Adipose tissue (tissue), 3 donors: ENCODE measurements around the gene ZDHHC24. TPM values are rescaled to one million over a fixed set of nuclear protein-coding genes. Genes with fewer than 3 reads are reported as not detected.

ENCODE experiments used
- H3K27ac ChIP-seq: one replicate; pipeline ENCODE4 v1.5.1; 2013; ENCODE audit warnings: low read depth, low read length
- WGBS, 3 donors: extraction: QIAGEN DNeasy Blood & Tissue Kit; methylation state at CpG; one replicate each; pipeline ENCODE4 v1.1.7; 2013; 5-methylcytosine and 5-hydroxymethylcytosine counted together
- polyA plus RNA-seq, 3 donors: library from polyadenylated mRNA; stranded (reverse); fragments of 200-250 nt; gene quantifications; one replicate each; pipeline ENCODE4 v1.2.3, GENCODE V29; 2013
- donor health status: healthy with polysubstance abuse.
- donor health status: Bipolar disorder and iron deficiency.
- donor health status: healthy.

Gene ZDHHC24
- polyA plus RNA-seq, 3 donors = 8.2 to 12.2 (median 10.8) TPM

DNA sequence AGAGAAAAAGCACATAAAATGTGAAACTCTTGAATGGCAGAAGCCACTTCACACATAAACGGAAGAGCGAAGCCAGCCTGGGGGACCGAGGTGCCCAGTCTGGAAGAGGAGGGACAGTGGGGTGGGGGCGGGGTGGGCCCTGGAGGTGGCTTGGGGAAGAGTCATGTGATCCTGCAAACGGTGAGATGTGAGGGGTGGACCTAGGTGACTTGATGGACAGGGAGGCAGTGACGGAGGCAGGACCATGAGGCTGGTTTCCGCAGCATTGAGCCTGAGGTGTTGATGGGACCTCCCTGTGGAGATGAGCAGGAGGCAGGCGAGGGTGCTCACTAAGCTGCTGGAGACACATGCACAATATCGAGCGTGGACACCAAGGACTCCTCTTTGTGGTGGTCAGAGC, 16.8 kb downstream of the ZDHHC24 start:
- no peak overlapping the region for H3K27ac ChIP-seq
- 78 to 84% (median 80%) methylated on average over 10 of the region's 10 CpGs for WGBS, 3 donors

DNA sequence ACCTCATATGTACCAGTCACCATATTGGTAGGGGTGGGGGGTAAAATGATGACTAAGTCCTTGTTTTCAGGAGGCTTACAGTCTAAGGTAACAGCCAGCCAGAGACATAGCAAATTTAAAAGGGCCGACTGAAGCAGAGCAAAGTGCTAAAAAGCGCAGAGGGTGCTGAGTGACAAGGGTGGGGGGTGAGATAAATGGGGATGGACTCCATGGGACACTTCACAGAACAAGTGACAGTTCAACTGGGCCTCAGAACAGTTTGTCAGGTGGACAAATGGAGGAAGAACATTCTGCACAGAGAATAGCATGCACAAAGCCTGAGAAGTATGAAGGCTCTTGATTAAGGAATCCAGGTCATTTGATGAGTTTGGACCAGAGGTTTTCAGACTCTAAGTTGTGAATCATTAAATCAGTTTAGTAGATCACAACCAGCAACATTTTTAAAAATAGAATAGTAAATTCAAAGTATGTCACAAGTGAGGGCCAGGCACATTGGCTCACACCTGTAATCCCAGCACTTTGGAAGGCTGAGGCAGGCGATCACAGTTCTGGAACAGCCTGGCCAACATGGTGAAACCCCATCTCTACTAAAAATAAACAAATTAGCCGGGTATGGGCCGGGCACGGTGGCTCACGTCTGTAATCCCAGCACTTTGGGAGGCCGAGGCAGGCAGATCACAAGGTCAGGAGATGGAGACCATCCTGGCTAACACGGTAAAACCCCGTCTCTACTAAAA, 21.4 kb downstream of the ZDHHC24 start:
- no peak overlapping the region for H3K27ac ChIP-seq
- WGBS, 3 donors = 85 to 94% (median 91%) methylated on average over 9 to 10 of the region's 10 CpGs

DNA sequence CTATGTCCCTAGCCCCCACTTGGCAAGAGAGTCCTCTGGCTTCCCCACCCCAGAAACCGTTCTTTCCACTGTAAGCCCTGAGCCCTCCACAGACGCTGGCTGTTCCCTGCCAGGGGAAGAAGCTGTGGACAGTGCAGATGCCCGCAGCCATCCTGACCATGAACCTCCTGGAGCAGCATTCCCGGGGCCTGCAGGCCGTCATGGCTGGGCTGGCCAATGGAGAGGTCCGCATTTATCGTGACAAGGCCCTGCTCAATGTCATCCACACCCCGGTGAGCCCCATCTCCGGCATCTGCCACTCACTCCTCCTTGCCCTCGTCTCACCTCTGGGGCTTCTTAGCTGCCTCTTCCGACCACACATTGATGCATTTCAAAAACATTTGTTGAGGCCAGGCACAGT, 22.2 kb downstream of the ZDHHC24 start:
- WGBS, 3 donors = 89 to 93% (median 92%) methylated on average over 11 of the region's 11 CpGs
- no peak overlapping the region for H3K27ac ChIP-seq

DNA sequence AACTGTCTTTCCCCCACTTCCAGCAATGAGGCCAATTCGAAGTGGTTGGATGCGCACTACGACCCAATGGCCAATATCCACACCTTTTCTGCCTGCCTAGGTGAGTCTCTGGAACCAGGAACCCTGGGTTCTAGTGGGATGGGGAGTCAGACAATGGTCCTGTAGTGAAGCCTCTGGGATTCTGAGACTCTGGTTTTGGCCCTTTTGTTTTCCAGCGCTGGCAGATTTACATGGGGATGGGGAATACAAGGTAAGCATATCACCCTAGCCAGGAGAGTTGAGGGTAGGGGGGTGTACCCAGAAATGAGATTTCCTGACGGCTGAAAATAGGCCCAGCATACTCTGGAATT, 34.9 kb downstream of the ZDHHC24 start:
- no peak overlapping the region for H3K27ac ChIP-seq
- WGBS, 3 donors = 4 to 15% (median 9%) methylated on average over 5 of the region's 5 CpGs

DNA sequence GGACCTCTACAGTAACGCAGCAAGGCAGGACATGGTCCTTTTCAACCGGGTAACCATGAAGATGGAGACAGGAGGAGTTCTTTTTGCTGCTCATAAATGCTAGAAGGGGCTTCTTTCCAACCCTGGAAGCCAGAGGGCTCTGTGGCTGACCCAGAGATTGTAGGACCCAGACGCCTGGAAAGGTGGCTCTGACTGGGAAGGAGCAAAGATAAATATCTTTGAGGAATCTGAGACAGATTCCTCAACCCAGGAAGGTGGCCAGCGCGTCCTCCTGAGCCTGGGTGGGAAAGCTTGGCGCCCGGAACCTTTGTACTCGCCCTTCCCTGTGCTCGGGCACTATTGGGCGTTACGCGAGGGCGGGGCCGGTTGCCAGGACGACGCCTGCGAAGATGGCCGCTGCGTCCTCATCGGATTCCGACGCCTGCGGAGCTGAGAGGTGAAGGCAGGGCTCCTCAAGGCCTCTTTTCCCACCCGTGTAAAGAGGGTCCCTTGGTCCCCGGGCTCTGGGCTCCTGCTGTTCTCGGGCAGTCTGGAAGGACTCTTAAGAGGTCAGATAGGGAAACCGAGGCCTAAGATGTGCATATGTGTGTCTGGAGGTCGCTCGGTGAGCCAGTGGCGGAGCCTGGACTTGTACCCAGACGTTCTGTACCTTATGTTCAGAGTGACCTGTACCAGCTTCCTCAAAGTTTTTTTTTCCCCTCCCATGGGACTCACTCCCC, 35.4 kb downstream of the ZDHHC24 start, which contains the start of gene BBS1:
Gene BBS1 (plus strand): TSS at position 365 of the 719 bp plus-strand sequence. CDS start 25 bp downstream, at position 390.
- WGBS, 3 donors = 0 to 1% (median 1%) methylated on average over 31 of the region's 31 CpGs
- no peak within 1 kb of the TSS for H3K27ac ChIP-seq

DNA sequence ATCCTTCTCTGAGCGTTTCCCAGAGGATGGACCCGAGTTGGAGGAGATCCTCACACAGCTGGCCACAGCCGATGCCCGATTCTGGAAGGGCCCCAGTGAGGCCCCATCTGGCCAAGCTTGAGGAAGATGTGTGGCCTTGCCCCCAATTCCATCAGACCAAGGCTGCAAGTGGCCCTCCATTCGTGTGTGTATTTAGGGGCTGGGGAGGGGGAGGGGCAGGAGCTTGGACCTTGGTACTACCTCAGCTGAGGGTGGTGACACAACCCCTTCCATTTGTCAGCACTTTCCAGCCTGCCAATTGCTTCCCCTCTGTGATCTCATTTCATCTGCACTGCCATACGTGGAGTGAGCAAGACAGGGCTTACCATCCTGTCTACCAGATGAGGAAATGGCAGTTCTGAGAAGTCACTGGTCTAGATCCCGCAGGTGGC, 36.7 kb downstream of the ZDHHC24 start:
- no peak overlapping the region for H3K27ac ChIP-seq
- WGBS, 3 donors = 75 to 80% (median 77%) methylated on average over 7 of the region's 7 CpGs

DNA sequence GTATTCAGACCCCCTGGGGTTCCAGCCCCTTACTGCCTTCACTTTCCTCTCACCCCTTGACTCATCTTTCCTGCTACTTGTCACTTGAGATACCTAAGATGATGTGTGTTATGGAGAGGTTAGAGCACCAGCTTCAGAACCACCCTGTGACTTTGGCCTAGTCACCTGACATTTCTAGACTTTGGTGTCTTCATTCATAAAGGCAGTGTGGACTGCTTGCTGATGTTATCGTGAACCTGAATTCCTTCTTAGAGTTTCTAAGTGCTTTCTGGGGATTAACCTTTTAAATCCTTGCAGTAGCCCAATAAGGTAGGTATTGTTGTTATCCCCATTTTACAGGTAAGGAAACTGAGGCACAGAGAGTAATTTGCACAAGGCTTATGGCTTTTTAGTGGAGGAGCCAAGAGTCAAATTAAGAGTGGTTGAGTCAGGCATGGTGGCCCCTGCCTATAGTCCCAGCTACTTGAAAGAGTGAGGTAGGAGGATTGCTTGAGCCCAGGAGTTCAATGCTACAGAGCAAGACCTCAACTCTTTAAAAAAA, 40.5 kb downstream of the ZDHHC24 start:
- WGBS, 3 donors = 0 to 90% (median 58%) methylated on average over 1 of the region's 1 CpG
- H3K27ac ChIP-seq = no peak overlapping the region

DNA sequence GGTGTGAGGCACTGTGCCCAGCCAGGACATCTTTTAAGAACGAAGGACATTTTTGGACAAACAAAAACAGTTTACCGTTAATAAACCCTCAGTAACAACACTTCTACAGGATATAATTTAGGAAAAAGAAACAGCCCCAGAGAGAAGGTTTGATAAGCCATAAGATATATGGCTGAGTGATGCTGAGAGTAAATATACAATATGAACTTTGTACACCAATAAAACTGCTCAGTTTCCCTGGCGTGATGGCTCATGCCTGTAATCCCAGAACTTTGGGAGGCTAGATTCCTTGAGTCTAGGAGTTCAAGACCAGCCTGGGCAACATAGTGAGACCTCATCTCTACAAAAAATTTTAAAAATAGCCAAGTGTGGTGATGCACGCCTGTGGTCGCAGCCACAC, 47.3 kb downstream of the ZDHHC24 start:
- H3K27ac ChIP-seq = no peak overlapping the region
- 89 to 96% (median 89%) methylated on average over 5 of the region's 5 CpGs for WGBS, 3 donors

DNA sequence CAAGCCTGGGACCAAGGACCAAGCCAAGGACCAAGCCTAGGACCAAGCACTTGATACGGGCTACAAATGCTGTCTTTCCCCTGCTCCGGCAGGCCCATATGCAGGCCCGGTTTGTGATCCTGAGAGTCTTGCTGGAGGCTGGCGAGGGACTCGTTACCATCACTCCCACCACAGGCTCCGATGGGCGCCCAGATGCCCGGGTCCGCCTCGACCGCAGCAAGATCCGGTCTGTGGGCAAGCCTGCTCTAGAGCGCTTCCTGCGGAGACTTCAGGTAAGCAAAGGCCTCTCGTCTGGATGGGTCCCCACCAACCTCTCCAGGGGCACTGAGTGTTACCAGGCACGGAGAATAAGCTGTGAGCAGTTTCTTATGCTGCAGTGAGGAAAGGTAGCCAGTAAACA, 48.6 kb downstream of the ZDHHC24 start:
- 96 to 97% (median 96%) methylated on average over 15 to 16 of the region's 16 CpGs for WGBS, 3 donors
- no peak overlapping the region for H3K27ac ChIP-seq

DNA sequence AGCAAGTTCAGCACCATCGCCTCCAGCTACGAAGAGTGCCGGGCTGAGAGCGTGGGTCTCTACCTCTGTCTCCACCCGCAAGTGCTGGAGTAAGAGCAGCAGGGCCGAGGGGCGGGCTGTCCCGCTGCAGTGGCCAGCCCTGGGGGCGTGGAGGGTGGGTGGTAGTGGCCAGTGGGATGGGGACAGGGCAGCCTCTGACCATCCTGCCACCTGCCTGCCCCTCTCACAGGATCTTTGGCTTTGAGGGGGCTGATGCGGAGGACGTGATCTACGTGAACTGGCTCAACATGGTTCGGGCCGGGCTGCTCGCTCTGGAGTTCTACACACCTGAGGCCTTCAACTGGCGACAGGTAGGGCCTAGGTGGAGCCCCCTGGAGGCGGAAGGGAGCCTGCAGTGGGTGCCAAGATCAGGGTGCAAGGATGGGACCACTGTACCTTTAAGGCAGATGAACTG, 50.4 kb downstream of the ZDHHC24 start:
- 94 to 97% (median 94%) methylated on average over 17 of the region's 17 CpGs for WGBS, 3 donors

DNA sequence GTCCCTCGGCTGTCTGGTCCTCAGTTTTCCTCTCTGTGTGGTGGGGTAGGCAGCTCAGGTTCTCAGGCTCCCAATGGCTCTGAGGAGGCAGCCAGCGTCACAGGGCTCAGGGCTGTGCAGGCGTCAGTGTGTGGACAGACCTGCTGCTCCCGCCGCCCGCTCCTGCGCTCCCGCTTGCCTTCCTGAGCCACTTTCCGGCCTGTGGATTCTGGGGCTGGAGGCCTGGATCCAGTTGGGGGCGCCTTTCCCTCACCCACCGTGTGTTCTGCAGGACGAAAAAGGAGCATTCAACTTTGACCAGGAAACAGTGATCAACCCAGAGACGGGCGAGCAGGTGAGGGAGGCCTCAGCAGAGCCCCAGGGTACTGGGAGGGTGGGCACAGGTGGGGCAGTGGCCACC, 50.9 kb downstream of the ZDHHC24 start:
- WGBS, 3 donors = 86 to 92% (median 91%) methylated on average over 14 of the region's 14 CpGs
- H3K27ac ChIP-seq = no peak overlapping the region

More for the DNA sequence above, 50.4 kb downstream of the ZDHHC24 start:
- no peak overlapping the region for H3K27ac ChIP-seq

DNA sequence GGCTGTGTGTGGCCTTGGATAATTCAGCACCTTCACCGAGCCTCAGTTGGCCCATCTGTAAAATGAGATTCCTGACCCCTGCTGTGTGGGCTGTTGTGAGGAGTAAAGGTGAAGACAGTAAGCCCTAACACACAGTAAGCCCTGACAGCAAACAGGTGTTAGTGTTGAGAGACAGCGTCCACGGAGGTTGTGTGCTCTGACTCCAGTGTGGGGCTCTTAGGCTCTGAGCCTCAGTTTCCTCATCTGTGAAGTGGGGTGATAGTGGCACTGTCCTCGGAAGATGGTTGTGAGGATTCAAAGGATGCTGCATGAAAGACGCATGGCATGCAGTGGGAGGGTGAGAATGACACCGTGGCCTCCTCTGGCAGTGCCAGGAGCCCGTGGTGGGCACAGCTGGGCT, 51.4 kb downstream of the ZDHHC24 start:
- 92 to 98% (median 97%) methylated on average over 7 of the region's 7 CpGs for WGBS, 3 donors
- no peak overlapping the region for H3K27ac ChIP-seq

DNA sequence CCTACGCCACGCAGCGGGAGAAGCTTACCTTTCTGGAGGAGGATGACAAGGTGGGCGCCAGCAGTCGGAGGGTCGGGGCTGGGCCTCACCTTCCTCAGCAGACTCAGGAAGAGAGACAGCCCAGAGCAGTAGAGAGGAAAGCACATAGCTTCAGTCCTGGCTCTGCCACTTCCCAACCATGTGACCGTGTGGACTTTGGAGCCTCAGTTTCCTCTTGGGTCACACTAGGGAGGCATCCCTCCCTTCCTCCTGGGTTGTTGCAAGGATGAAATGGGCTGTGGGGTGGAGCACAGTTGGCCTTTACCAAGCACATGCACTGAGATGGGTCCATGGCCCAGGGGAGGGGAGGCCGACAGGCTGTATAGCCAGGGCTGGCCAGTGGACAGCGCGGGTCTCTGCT, 52.7 kb downstream of the ZDHHC24 start:
- H3K27ac ChIP-seq = no peak overlapping the region
- WGBS, 3 donors = 90 to 96% (median 96%) methylated on average over 10 of the region's 10 CpGs

DNA sequence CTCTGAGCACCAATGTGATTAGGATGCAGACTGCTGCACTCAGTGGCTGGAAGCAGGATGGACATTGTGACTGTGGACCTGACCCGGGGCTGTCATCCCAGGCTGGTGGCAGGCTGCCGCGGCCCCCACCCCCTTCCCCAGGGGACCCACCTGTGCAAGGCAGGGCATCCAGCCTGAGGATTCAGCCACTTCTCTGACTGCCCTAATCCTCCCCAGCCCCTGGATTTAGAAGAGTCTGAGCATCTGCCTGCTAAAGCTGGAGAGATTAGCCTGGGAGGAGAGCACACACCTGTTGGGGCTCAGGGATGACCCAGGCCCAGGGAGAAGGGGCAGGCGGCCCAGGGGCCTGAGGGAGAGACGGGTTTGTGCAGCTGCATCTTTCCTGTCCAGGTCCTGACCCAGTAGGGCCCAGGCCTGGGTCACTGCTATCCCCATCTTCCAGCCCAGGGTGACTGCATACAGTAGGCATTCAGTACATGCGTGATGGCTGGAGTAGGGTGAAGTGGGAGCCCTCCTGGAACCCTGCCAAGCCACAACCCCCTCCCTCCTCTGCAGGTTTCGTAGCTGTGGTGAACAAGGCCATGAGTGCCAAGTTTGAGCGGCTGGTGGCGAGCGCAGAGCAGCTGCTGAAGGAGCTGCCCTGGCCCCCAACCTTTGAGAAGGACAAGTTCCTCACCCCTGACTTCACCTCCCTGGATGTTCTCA, 53.5 kb downstream of the ZDHHC24 start:
- no peak overlapping the region for H3K27ac ChIP-seq
- 84 to 93% (median 85%) methylated on average over 10 of the region's 10 CpGs for WGBS, 3 donors

DNA sequence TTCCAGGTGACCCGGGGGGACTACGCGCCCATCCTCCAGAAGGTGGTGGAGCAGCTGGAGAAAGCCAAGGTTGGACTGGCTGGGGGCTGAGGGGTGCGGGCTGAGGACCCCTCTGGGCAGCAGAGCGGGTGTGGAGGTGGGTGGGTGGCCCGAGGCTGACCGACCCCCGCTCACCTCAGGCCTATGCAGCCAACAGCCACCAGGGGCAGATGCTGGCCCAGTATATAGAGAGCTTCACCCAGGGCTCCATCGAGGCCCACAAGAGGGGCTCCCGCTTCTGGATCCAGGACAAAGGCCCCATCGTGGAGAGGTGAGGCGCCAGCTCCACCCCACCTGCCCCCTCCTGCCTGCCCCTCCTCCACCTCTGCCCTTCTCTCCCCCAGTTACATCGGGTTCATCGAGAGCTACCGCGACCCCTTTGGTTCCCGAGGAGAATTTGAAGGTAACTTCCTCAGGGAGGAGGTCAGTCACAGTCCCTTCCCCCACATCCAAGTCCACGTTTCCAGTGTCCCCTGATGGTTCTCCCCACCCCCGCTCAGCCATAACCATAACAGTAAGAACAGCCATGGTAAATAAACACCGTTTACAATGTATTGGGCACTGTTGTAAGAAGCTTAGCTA, 54.4 kb downstream of the ZDHHC24 start:
- H3K27ac ChIP-seq = no peak overlapping the region
- 64 to 77% (median 73%) methylated on average over 19 to 20 of the region's 20 CpGs for WGBS, 3 donors

DNA sequence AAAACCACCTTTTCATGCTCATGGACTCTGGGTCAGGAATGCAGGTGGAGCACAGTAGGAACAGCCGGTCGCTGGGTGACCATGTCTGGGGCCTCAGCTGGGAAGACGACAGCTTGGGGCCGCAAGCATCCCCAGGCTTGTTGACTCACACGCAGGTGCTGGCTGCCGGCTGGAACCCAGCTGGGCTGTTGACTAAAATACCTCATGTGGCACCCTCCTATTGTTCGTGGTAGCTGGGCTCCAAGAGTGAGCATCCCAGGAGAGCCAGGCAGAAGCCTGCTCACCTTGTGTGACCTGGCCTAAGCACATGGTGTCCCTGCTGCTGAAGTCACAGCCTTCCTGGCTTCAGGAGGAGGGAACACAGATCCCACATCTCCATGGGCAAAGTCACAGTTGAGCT, 56.2 kb downstream of the ZDHHC24 start:
- no peak overlapping the region for H3K27ac ChIP-seq
- WGBS, 3 donors = 88 to 91% (median 88%) methylated on average over 7 of the region's 7 CpGs

DNA sequence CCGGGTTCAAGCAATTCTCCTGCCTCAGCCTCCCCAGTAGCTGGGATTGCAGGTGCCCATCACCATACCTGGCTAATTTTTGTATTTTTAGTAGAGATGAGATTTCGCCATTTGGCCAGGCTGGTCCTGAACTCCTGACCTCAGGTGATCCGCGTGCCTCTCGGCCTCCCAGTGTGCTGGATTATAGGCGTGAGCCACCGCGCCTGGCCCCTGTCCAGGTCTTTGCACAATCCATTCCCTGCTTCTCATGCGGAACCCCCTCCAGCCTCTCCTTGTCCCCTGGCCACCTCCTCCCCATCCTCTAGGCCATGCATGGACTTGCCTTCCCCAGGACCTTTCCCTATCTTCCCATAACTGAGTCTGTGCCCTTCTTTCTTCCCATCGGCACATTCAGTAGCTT, 56.9 kb downstream of the ZDHHC24 start:
- H3K27ac ChIP-seq = no peak overlapping the region
- WGBS, 3 donors = 85 to 92% (median 90%) methylated on average over 9 to 10 of the region's 10 CpGs

DNA sequence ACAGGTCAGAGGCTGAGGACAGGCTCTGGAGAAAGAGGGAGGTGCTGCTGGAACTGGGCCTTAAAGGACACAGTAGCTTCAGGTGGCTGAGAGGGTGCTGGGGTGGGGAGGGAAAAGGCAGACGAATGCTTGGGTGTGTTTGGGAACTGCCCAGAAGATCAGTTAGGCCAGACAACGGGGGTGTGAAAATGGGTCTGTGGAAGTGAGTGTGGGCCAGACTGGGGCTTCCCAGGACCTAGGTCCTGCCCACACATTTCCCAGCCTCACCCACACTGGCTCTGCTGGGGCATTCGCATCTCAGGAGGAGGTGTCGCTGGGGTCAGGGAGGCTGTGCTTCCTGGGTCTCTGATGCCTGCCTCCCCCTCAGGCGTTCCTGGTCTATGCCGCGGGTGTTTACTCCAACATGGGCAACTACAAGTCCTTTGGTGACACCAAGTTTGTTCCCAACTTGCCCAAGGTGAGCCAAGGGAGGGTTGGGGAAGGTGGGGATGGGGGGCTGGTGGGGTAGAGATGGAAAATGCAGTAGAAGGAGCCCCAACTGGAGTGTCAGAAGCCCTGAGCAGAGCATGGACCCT, 61.0 kb downstream of the ZDHHC24 start:
- H3K27ac ChIP-seq = no peak overlapping the region
- 85 to 91% (median 88%) methylated on average over 7 of the region's 7 CpGs for WGBS, 3 donors
